Neural cell (in vitro differentiated cells): ENCODE data around the gene SLC39A13. TPM values are rescaled to one million over a fixed set of nuclear protein-coding genes. Genes with fewer than 3 reads are reported as not detected.
A peak's percentile ranks its signal among the peaks of the same experiment; 100 is the strongest.

ENCODE experiments used
- H2AFZ ChIP-seq: fragments of 200-600, 300-800 bp; sonication (generic), shearing (Covaris generic); 2 replicates; pipeline ENCODE4 v1.6.0; 2014; ENCODE audit warnings: low read depth, mild to moderate bottlenecking, antibody characterized with exemption, low read length, moderate library complexity
- H3F3A ChIP-seq: fragments of 200-600 bp; shearing (Covaris generic); 2 replicates; pipeline ENCODE4 v1.6.1; 2016; ENCODE audit warnings: mild to moderate bottlenecking, moderate library complexity, mixed read lengths, antibody characterized with exemption, low read length; ENCODE audit not compliant: insufficient read depth, poor library complexity, severe bottlenecking
- H3K27ac ChIP-seq: fragments of 200-600, 300-800 bp; sonication (generic), shearing (Covaris generic); 2 replicates; pipeline ENCODE4 v1.5.1; 2014; ENCODE audit warnings: mild to moderate bottlenecking, low read length, moderate library complexity
- H3K27me3 ChIP-seq: fragments of 300-800, 200-600 bp; sonication (generic), shearing (Covaris generic); 2 replicates; pipeline ENCODE4 v1.6.0; 2014; ENCODE audit warnings: mild to moderate bottlenecking, low read depth, low read length, moderate library complexity; ENCODE audit not compliant: insufficient read depth
- H3K36me3 ChIP-seq: fragments of 300-800, 200-600 bp; sonication (generic), shearing (Covaris generic); 2 replicates; pipeline ENCODE4 v1.5.1; 2014; ENCODE audit warnings: mild to moderate bottlenecking, antibody characterized with exemption, low read length, moderate library complexity; ENCODE audit not compliant: insufficient read depth
- H3K4me2 ChIP-seq: fragments of 300-800, 200-600 bp; sonication (generic), shearing (Covaris generic); 2 replicates; pipeline ENCODE4 v1.6.0; 2014; ENCODE audit warnings: mild to moderate bottlenecking, low read length
- H3K4me3 ChIP-seq: fragments of 300-800, 200-600 bp; sonication (generic), shearing (Covaris generic); 2 replicates; pipeline ENCODE4 v1.5.1; 2014; ENCODE audit warnings: mild to moderate bottlenecking, low read length, moderate library complexity
- H3K79me2 ChIP-seq: fragments of 200-600 bp; shearing (Covaris generic); replicated peaks from 2 replicates; pipeline ENCODE4 v1.6.0; 2014; ENCODE audit warnings: mild to moderate bottlenecking, low read length, moderate library complexity; ENCODE audit not compliant: insufficient read depth
- H3K9ac ChIP-seq: fragments of 300-800, 200-600 bp; sonication (generic), shearing (Covaris generic); 2 replicates; pipeline ENCODE4 v1.6.1; 2016; ENCODE audit warnings: mild to moderate bottlenecking, low read length, mixed read lengths
- H3K9me2 ChIP-seq: fragments of 200-600 bp; shearing (Covaris generic); 2 replicates; pipeline ENCODE4 v1.6.1; 2016; ENCODE audit warnings: mild to moderate bottlenecking, low read length, mixed read lengths; ENCODE audit not compliant: insufficient read depth
- H3K9me3 ChIP-seq: fragments of 200-600, 300-800 bp; sonication (generic), shearing (Covaris generic); 2 replicates; pipeline ENCODE4 v1.6.1; 2016; ENCODE audit warnings: mild to moderate bottlenecking, mixed run types, low read length, moderate library complexity, mixed read lengths
- H4K20me1 ChIP-seq: fragments of 200-600 bp; shearing (Covaris generic); 2 replicates; pipeline ENCODE4 v1.6.1; 2016; ENCODE audit warnings: mild to moderate bottlenecking, mixed run types; ENCODE audit not compliant: insufficient read depth
- CTCF ChIP-seq: fragments of 450-650 bp; IDR thresholded peaks from 2 replicates; pipeline ENCODE4 v1.5.1; 2014; ENCODE audit warnings: antibody characterized with exemption, mild to moderate bottlenecking, moderate library complexity; ENCODE audit not compliant: poor library complexity, severe bottlenecking
- EP300 ChIP-seq: fragments of 450-650 bp; conservative IDR thresholded peaks from 2 replicates; pipeline ENCODE4 v1.6.1; 2014; ENCODE audit warnings: antibody characterized with exemption, mild to moderate bottlenecking, moderate library complexity; ENCODE audit not compliant: poor library complexity, severe bottlenecking
- EZH2 ChIP-seq: fragments of 200-600, 300-800 bp; shearing (Covaris generic), sonication (generic); IDR thresholded peaks from 2 replicates; pipeline ENCODE4 v1.6.1; 2014; ENCODE audit warnings: antibody characterized with exemption, low read length, borderline replicate concordance, mild to moderate bottlenecking; ENCODE audit not compliant: insufficient read depth, poor library complexity, severe bottlenecking
- MXI1 ChIP-seq: fragments of 450-650 bp; conservative IDR thresholded peaks from 2 replicates; pipeline ENCODE4 v1.6.1; 2014; ENCODE audit warnings: antibody characterized with exemption, mild to moderate bottlenecking; ENCODE audit not compliant: poor library complexity, severe bottlenecking
- POLR2AphosphoS5 ChIP-seq: IDR thresholded peaks from 2 replicates; pipeline ENCODE4 v1.6.1; 2012
- RAD21 ChIP-seq: fragments of 450-650 bp; conservative IDR thresholded peaks from 2 replicates; pipeline ENCODE4 v1.6.1; 2014; ENCODE audit warnings: antibody characterized with exemption, mild to moderate bottlenecking, moderate library complexity
- REST ChIP-seq: IDR thresholded peaks from 2 replicates; pipeline ENCODE4 v1.6.1; 2012; ENCODE audit warnings: borderline replicate concordance
- SMC3 ChIP-seq: fragments of 450-650 bp; conservative IDR thresholded peaks from 2 replicates; pipeline ENCODE4 v1.6.1; 2014; ENCODE audit warnings: antibody characterized with exemption, mild to moderate bottlenecking, moderate library complexity; ENCODE audit not compliant: poor library complexity
- TAF1 ChIP-seq: IDR thresholded peaks from 2 replicates; pipeline ENCODE4 v1.6.1; 2012; ENCODE audit warnings: low read depth
- polyA plus RNA-seq: library from polyadenylated mRNA; depleted of rRNA; stranded (reverse); fragments of >200 nt; gene quantifications from 2 replicates; pipeline ENCODE4 v1.2.3, GENCODE V29; 2014

The SLC39A13 gene
- polyA plus RNA-seq, 1 donor from 2014 or later = 48.0 TPM

- no peaks in the 10 kb centered on the region for H3F3A ChIP-seq
- no peaks in the 10 kb centered on the region for H3K36me3 ChIP-seq
- no peak for TF ChIP-seq EZH2
- TF ChIP-seq POLR2AphosphoS5 = no peak
- TF ChIP-seq SMC3 = no peak
- TF ChIP-seq REST = no peak
- no peak for TF ChIP-seq EP300
- TF ChIP-seq RAD21 = no peak
- no peak for TF ChIP-seq MXI1
- TF ChIP-seq TAF1 = no peak
- no peak for TF ChIP-seq CTCF
- no peaks in the 10 kb centered on the region for H3K27me3 ChIP-seq
- H3K4me2 ChIP-seq = no peak overlapping the region
- no peaks in the 10 kb centered on the region for H3K9me3 ChIP-seq
- H3K79me2 ChIP-seq = no peaks in the 10 kb centered on the region
- H3K9me2 ChIP-seq = no peaks in the 10 kb centered on the region
- H4K20me1 ChIP-seq = no peaks in the 10 kb centered on the region
- H2AFZ ChIP-seq = no peak overlapping the region
- no peak overlapping the region for H3K4me3 ChIP-seq
- H3K9ac ChIP-seq = no peak overlapping the region
- H3K27ac ChIP-seq = no peak overlapping the region
Measured at GRCh38 chr11:47418454-47419259, 10.3 kb downstream of the SLC39A13 start.

GRCh38 chr11:47425611-47426010 is 17.2 kb downstream of the SLC39A13 start:
- Histone ChIP-seq H4K20me1 (no peaks in the 10 kb centered on the region), H2AFZ (peak overlapping the region; percentile 100), H3K79me2 (peaks cover 12% of the 10 kb centered on the region), H3K9me2 (no peaks in the 10 kb centered on the region), H3K9me3 (no peaks in the 10 kb centered on the region), H3F3A (no peaks in the 10 kb centered on the region), H3K27ac (peak overlapping the region; percentile 85), H3K36me3 (no peaks in the 10 kb centered on the region), H3K27me3 (no peaks in the 10 kb centered on the region), H3K9ac (peak overlapping the region; percentile 91), H3K4me3 (peak overlapping the region; percentile 82), H3K4me2 (peak overlapping the region; percentile 92)
- no peak for TF ChIP-seq SMC3
- TF ChIP-seq EP300 = no peak
- TF ChIP-seq EZH2 = no peak
- TF ChIP-seq CTCF = no peak
- no peak for TF ChIP-seq REST
- TF ChIP-seq RAD21 = no peak
